Fibroblast of the aortic adventitia (primary cell): Measurements from ENCODE around the gene KLHL2. TPM values are rescaled to one million over a fixed set of nuclear protein-coding genes. Genes with fewer than 3 reads are reported as not detected.

ENCODE experiments used
- DNase-seq: peaks from one replicate; pipeline ENCODE4 v3.0.0-alpha.2; 2010; ENCODE audit warnings: low read depth
- H3K4me3 ChIP-seq: 2 replicates; pipeline ENCODE4 v1.5.1; 2011; ENCODE audit warnings: low read depth, mild to moderate bottlenecking, control low read depth, low read length, moderate library complexity
- total RNA-seq: library from RNA; depleted of rRNA; stranded (reverse); fragments of >200 nt; gene quantifications from 2 replicates; pipeline ENCODE4 v1.2.3, GENCODE V29; 2012; ENCODE audit warnings: low replicate concordance
- TF ChIP-seq, protein P1 (sequence below): IDR thresholded peaks from 2 replicates; pipeline ENCODE4 v1.5.1; 2011; ENCODE audit warnings: mild to moderate bottlenecking, low read length, control low read depth, inconsistent platforms; ENCODE audit not compliant: insufficient read depth

KLHL2 gene
- total RNA-seq, 1 donor: 14.8 TPM

DNA sequence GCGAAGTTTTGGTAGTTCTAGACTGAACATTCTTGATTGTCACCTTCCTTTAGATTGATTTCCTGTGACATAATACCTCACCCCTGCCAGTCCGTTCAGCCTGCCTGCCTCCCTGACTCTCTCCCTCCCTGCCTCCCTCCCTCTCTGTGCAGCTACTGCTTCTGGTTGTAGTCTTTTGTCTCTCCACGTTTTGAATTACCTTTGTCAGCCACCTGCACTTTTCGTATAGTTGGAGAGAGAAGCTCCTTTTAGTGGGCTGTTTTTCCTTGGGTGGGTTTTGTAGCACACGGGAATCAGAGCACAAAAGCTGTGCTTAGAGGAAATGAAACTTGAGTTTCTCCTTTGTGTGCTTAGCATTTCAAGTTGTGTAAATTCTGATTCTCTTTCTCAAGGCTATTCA is 87.5 kb downstream of the KLHL2 start:
- no peak overlapping the region for H3K4me3 ChIP-seq
- no peak for DNase-seq
- TF ChIP-seq, protein P1, sequence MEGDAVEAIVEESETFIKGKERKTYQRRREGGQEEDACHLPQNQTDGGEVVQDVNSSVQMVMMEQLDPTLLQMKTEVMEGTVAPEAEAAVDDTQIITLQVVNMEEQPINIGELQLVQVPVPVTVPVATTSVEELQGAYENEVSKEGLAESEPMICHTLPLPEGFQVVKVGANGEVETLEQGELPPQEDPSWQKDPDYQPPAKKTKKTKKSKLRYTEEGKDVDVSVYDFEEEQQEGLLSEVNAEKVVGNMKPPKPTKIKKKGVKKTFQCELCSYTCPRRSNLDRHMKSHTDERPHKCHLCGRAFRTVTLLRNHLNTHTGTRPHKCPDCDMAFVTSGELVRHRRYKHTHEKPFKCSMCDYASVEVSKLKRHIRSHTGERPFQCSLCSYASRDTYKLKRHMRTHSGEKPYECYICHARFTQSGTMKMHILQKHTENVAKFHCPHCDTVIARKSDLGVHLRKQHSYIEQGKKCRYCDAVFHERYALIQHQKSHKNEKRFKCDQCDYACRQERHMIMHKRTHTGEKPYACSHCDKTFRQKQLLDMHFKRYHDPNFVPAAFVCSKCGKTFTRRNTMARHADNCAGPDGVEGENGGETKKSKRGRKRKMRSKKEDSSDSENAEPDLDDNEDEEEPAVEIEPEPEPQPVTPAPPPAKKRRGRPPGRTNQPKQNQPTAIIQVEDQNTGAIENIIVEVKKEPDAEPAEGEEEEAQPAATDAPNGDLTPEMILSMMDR: no peak

DNA sequence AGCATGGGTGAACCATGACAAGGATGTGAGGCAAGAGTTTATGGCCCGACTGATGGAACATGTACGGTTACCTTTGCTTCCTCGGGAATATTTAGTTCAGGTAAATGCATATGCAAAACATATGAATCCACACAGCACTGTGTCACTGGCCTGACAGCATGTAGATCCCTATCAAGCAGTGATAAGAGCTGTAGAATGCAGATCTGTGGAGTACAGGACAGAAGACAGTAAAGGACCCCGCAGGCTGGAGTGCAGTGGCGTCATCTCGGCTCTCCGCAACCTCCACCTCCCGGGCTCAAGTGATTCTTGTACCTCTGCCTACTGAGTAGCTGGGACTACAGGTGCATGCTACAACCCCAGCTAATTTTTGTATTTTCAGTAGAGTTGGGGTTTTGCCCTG is 90.3 kb downstream of the KLHL2 start:
- TF ChIP-seq, protein P1: no peak
- DNase-seq: no peak
- no peak overlapping the region for H3K4me3 ChIP-seq

DNA sequence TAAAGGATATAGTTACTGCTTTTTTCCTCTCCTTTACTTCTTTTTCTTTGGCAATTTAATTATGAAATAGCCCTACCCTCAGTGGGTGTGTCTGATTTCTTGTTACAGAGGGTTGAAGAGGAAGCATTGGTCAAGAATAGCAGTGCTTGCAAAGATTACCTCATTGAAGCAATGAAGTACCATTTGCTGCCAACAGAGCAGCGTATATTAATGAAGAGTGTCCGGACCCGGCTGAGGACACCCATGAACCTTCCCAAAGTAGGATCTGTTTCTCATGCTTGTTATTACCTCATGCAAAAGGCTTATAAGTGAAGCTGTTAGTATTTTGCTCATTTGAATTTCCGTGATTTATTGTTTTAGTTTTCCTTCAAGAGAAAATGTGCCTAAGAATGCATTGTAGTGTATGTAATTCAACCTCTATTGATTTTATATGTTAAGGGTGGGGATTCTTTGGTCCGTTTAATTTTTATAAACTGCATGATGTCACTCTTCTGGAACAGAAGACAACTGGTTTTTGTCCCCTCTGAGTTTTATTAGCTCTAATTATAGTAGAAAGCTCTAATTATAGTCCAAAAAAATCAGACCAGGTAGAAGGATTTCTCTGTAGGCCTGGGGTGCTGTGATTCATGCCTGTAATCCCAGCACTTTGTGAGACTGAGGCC is 92.2 kb downstream of the KLHL2 start:
- TF ChIP-seq, protein P1: no peak
- no peak overlapping the region for H3K4me3 ChIP-seq
- DNase-seq: no peak

DNA sequence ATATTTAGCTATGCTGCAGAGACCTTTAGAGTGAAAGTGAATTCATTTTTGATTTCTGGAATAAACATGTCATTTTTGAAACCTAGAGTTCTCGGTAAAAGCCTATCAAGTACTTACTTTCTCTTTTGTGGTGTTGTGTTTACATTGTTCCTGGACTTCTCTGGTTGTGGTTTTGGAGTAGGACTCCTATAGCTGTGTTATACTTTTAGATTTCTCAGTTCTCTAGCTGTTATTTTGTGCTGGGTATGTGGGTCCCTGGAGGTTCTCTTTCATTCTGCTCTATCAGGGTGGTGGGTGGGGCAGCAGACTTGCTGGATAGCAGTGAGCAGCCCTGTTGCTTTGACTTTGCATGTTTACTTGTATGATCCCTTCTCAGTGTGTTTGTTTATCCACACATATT is 94.5 kb downstream of the KLHL2 start:
- peak; percentile 35 for DNase-seq
- TF ChIP-seq, protein P1: no peak
- H3K4me3 ChIP-seq: peak overlapping the region; percentile 50

DNA sequence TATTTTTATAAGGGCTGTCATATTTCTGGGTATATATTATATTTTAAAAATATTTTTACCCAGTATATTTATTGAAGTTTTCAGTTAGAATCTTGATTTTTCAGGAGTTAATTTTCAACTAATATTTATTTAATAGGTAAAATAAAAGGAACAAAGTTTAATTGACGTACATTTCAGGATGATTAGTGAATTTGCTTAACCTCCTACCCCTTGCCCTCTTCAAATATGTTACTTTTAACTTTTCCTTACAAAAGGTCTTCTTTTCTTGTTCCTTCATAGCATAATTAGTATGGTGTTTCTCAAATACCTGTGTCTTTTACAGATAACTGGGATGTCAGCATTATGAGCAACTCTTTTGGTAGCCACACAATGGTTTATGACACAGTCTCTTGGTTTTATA is 95.3 kb downstream of the KLHL2 start:
- DNase-seq: no peak
- H3K4me3 ChIP-seq: no peak overlapping the region
- TF ChIP-seq, protein P1: no peak

DNA sequence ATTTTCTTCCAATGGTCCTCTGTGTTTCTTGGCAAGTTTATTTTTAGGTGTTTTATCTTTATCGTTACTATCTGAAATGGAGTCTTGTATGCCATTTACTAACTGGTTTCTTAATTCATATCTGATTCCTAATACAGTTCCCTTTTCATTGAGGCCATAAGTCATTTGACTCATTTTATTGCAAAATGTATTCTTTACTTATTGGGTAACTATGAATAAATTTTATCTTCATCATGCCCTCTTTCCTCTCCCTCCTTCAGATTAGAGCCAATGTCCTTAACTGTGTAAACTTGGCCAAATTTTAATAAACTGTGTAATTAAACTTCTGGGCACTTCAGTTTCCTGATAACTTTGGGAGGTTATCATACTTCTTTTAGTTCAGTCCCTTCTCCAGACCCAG is 100.8 kb downstream of the KLHL2 start:
- TF ChIP-seq, protein P1: no peak
- no peak overlapping the region for H3K4me3 ChIP-seq
- DNase-seq: peak; percentile 45

DNA sequence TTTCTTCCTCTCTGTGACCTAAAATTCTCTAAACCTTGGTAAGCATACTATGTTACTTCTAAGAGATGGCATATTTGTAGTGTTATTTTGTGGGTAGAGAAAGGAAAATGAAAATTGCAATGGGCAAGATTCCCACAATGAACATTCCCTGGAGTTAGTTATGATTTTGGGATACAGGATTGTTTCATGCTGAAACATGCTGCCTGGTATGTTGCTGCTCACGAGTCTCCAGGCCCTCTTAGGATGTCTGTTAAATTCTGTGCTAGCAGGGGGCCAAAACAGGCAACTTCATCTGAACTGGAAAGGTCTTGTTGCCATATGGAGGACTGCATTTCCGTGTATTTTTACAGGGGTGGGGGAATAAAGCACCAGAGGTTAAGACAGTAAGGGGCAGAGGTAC is 101.2 kb downstream of the KLHL2 start:
- DNase-seq: peak; percentile 48
- TF ChIP-seq, protein P1: no peak
- H3K4me3 ChIP-seq: no peak overlapping the region
